Esophagus squamous epithelium (tissue), 4 donors: Measurements from ENCODE around the gene JOSD1.

Experiments
- POLR2A ChIP-seq, 4 donors: fragments of 450-650 bp; IDR thresholded peaks; one replicate each; pipeline ENCODE4 v1.6.1; 2017; ENCODE audit warnings: antibody characterized with exemption in 4 of 4, mild to moderate bottlenecking in 4 of 4, moderate library complexity in 3 of 4
- TF ChIP-seq, protein P1 (sequence below), 6 experiments: fragments of 450-650 bp in 4 of 6; fragments of 200-600 bp in 2 of 6; sonication (generic) in 2 of 6; IDR thresholded peaks; one replicate each; pipeline ENCODE4 v1.5.1; 2016 to 2019; ENCODE audit warnings: antibody characterized with exemption in 6 of 6, mild to moderate bottlenecking in 4 of 6, moderate library complexity in 4 of 6

DNA sequence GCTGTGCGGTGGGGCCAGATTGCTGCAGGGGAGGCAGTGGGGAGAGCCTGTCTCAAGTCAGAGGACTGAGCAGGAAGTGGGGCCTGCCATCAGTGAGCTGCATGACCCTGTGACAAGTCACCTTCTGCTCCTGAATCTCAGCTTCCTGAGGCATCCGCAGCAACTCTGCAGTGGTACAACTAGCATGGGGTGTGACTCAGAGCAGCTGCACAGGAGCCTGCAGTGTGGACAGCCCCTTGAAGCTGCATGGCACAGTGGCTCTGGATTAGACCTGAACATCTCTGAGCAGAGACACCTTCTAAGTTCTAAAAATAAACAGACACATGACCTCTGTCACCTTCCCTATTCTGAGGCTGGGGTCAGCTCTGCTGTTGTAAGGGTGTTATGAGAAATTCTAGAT, 62.5 kb downstream of the JOSD1 start:
- TF ChIP-seq, protein P1, sequence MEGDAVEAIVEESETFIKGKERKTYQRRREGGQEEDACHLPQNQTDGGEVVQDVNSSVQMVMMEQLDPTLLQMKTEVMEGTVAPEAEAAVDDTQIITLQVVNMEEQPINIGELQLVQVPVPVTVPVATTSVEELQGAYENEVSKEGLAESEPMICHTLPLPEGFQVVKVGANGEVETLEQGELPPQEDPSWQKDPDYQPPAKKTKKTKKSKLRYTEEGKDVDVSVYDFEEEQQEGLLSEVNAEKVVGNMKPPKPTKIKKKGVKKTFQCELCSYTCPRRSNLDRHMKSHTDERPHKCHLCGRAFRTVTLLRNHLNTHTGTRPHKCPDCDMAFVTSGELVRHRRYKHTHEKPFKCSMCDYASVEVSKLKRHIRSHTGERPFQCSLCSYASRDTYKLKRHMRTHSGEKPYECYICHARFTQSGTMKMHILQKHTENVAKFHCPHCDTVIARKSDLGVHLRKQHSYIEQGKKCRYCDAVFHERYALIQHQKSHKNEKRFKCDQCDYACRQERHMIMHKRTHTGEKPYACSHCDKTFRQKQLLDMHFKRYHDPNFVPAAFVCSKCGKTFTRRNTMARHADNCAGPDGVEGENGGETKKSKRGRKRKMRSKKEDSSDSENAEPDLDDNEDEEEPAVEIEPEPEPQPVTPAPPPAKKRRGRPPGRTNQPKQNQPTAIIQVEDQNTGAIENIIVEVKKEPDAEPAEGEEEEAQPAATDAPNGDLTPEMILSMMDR (IDR thresholded peaks at IDR 0.05) = no peak
- TF ChIP-seq POLR2A (IDR thresholded peaks at IDR 0.05) = no peak
